K562 (cell line): Measurements from ENCODE around the gene DUSP3.

Experiments used
- HSF4 ChIP-seq: fragments of 250-450 bp; sonication (Bioruptor Pico); IDR thresholded peaks from 2 replicates; pipeline ENCODE4 v2.1.2; 2022; ENCODE audit warnings: mild to moderate bottlenecking, moderate library complexity, borderline replicate concordance
- PHF20 ChIP-seq: fragments of 450-650 bp; IDR thresholded peaks from 2 replicates; pipeline ENCODE4 v1.6.1; 2018; ENCODE audit not compliant: partially characterized antibody

DNA sequence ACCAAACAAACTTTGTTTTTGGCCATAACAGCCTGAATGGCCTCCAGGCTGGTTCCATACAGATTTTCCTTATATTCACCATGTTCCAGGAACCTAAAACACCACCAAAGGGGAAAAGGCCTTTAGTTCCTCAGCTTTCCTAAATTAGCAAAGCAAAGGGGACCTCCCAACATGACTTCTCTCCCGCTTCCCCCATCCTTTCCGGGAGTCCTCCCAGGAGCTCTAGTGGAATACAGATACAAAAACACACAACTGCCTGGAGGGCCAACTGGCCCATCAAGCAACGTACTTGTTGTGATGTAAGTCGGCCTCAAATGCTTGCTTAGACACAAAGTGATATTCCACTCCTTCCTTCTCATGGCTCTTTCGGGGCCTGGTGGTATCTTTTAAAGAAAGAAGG is 32.0 kb upstream of the DUSP3 start:
- no peak for TF ChIP-seq PHF20
- TF ChIP-seq HSF4 (CRISPR knock-in tag): no peak
